ENCODE data around the gene KRT4.

Gene KRT4

DNA sequence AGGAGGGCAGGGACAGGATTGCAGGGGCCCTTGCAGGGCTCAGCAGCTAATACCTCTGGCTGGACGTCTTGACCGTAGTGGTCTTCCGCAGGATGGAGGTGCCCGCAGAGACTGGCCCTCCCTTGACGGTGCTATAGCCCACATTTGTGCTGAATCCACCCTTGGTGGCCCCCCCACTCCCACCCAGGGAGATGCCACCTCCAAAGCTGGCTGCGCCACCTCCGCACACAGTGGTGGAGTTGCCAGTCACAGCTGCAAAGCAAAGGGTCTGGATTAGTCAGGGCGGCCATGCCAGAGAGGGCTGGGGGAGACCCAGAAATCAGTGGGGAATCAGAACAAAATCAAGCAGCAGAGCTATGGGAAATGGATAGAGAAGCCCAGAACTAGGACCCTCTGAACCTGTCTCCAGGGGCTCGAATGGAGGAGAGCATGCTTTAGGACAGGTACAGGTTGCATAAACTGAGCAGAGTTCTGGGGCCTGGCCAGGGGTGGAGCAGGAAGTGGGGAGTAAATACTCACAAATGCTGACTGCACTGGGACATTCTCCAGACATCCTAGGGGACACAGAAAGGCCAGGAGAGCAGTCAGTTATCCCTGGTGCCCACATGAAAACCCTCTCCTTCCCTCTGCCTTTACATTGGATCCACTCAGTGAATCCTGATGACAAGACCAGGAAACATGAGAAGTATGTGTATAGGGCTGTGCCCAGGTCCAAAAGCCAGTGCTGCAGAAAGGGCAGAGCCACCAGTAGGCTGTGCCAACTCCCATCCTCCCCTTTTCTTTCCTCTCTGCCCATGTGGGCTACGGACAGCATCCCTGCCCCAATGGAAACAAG lies 8.1 kb upstream of the KRT4 start:
- peak; percentile 13 for DNase-seq (ENCODE audit: low read depth, low spot score)

DNA sequence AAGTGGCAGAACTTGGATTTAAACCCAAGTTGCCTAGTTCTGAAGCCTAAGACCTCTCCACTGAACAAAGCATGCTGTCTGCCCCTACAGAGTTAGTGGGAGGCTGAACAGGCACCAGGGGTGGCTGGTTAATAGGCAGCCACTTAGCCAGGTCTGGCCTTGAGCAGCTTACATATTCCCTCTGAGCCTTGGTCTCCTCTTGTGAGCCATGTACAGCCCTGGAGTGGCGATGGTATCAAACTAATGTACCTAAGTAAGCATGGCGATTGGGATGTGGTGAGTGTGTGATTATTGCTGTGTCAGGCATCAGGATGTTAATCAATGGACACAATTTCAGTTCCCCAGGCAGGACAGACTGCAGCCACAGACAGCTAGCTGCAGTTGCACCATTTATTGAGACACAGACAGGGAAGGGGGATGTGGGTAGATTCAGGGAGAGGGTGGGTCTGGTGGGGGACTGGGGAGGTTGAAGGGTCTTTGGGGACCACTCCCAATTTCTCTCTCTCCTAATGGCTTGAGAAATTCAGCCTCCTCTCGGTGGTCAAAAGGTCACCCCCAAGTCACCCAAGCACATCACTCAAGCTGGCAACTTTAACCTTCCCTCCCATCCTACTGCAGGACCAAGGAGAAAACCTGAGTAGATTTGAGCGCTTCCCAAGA lies 7.3 kb upstream of the KRT4 start:
- DNase-seq (ENCODE audit: low read depth, low spot score) = no peak

DNA sequence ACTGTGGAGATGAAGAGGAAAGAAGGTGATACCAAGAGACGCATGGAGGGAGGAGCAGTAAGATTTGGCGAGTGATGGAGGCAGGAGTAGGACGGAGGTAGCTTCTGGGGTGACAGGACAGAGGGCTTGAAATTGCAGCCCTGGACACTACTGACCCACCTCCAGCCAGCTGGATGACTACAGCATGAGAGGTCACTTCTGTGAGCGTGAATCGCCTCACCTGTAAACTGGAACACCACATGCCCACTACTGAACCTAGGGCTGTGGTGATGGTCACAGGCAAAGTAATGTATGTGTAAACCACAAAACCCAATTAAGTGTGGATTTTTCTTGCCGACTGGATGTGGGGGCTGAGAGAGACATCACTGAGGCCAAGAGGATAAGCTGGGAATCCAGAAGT lies 6.6 kb upstream of the KRT4 start:
- DNase-seq (ENCODE audit: low read depth, low spot score) = no peak

DNA sequence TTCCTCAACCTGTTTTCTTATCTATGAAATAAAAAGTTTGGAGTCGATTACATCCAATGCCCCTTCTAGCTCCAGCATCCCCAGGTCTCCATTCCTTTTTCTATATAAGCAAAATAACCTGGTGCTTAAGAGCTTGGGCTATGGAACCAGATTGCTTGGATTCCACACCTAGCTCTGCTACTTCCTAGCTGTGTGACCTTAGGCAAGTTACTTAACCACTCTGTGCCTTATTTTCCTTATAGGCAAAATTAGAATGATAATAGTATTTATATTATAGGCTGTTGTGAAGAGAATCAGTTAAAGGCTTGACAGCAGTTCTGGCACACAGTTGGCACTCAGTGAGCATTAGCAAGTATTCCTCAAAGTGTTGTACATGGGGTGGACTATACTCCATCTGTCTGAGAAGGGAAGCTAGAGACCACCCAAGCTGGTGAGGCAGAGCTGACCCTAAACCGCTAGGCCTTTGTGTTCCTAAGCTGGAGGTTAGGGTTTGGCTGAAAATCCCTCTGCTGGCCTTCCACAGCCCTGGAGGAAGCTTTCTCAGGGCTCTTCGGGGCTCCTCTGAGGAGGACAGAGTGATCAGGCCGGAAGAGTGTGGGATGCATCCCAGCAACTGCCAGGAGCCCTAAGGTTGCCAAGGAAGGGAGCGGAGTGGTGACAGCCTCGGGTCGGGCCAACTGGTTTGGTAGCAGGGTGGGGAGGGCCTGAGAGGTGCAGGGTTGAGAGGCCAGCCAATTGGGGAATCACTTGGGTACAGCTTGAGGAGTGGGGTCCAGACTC lies 6.0 kb upstream of the KRT4 start:
- no peak for DNase-seq (ENCODE audit: low read depth, low spot score)

DNA sequence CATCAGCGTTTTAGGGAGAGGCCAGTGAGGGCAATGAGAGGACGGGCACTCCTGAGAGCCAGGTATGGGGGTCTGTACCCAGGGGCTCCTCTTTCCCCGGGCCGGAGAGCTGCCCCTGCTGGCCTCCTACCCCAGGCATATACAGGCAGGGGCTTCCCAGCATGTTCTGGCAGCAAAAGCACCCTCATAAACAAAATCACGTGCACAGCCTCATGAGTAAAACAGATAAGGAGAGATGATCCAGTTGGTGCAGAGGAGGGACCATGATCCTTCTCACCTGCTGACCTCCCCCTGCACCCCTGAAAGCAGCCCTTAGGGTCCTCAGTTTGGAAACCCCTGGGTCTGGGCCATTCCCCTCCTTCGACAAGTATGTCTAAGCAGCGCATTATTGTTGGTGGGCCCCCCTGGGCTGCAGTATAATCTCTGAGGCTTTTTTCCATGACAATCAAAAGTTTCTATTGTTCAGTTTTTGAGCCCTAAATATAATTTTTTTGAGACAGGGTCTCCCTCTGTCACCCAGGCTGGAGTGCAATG lies 5.0 kb upstream of the KRT4 start:
- no peak for DNase-seq (ENCODE audit: low read depth, low spot score)

DNA sequence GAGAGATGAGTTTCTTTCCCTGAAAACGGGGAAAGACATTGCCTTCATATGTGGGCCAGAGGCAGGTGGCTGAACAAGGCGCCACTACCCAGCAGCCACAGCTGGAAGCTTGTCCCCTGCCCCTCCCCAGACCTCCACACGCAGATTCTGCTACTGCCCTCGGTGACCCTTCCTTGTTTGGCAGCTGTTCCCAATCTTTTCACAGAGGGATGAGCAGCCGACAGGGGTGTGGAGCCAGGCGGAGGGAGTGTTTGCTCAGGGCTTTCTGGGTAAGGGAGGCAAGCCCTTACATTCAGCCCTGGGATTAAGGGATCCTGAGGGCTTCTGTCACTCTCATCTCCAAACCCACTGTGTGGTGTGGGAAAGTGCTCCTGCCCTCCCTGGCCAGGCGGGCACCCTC lies 4.5 kb upstream of the KRT4 start:
- no peak for DNase-seq (ENCODE audit: low read depth, low spot score)

DNA sequence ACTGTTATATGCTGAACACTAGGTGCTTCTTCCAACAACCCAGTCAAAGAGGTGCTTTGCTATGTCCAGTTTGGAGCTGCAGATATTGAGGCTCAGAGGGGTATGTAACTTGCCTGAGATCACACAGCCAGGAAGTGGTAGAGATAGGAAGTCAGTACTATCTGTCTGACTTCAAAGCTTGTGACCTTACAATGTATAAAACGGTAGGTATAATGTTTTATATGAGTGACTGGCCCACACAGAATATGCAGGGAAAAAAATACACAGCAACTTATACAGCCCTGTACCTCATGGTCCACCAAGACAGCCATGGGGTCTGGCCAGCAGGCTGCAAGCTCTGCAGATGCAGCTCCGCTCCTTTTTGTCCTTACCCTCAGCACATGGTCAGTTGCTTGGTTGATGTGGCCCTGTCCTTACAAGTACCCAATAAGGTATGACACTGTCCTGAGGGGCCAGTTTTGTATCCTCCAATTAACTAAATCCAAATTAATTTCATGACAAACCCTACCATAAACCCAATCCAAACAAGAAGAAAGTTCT lies 3.9 kb upstream of the KRT4 start:
- DNase-seq (ENCODE audit: low read depth, low spot score) = no peak

DNA sequence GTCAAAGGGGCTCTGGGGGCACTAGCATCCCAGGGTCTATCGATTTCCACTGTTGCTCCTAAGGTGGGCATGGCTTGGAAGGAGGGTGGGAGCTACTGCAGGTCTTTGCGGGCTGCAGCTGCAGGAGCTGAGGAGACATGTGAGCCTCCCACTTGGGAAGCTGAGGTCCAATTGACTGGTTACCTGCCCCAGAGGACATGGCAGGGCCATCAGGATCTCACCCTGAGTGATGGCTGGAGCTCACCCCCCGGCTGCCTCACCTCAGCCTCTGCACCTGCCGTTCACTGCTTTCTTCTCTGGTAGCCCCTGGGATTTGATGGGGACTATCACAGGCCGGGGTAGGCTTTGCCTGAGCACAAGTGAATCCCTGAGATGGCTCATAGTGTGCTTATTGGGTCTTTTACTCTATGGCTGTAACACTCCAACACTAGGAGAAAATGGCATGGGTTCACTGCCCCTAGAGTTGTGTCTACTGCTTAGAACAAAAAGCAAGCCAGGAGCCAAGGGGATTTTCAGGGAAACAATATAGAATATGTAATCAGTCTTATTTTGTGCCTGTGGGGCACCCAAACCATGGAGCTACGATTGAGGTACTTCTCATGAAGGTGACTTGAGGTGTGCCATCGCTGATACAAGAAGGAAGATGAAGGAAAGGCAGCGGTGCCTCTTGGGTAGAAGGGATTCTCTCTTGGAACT lies 3.2 kb upstream of the KRT4 start:
- DNase-seq (ENCODE audit: low read depth, low spot score) = no peak

DNA sequence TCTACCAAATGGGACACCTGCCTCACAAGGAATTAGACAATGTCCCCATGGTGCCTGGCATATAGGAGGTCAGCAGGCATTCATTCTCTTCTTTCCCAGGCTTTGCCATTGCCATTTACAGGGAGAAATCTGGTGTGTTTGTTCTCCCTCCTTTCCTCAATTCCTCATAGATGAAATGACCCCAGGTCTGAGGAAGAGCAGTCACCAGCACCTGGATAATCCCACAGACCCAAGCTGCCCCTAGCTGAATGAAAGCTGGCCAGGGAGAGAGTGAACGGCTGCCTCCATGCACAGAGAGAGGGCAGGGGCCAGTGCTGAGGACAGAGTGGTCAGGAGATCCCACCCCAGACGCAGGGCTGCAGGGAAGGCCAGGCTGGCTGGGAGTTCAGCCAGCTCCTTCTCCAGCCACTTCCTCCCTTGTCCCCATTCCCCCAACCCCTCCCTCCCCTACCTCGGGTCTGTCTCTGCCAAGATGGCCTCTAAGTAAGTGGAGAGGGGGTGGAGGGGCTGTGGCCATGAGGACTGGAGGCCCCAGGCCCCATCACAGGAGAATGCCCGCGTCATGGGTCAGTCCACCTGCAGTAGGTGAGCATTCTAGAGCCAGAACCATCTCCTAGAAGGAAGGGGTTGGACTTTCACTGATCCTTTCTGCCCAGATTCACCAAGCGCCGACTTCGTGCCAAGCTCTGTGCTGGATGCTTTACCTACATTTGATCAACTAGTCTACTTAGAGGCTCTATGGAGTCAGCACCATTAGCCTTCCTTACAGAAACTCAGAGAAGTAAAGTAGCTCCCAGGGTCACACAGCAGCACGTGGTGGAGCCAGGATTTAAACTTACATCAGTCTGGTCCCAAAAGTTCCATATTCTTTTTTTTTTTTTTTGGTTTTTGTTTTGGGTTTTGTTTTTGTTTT lies 2.0 kb upstream of the KRT4 start:
- no peak for DNase-seq (ENCODE audit: low read depth, low spot score)

DNA sequence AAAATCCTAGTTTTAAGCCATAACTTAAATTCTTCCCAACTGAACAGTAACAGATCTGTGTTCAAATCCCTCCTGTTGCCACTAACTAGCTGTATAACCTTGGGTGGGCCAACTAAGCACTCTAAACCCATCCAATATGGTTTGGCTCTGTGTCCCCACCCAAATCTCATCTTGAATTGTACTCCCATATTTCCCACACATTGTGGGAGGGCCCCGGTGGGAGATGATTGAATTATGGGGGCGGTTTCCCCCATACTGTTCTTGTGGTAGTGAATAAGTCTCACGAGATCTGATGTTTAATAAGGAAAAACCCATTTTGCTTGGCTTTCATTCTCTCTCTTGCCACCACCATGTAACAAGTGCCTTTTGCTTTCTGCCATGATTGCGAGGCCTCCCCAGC lies 1.2 kb upstream of the KRT4 start:
- no peak for DNase-seq (ENCODE audit: low read depth, low spot score)

DNA sequence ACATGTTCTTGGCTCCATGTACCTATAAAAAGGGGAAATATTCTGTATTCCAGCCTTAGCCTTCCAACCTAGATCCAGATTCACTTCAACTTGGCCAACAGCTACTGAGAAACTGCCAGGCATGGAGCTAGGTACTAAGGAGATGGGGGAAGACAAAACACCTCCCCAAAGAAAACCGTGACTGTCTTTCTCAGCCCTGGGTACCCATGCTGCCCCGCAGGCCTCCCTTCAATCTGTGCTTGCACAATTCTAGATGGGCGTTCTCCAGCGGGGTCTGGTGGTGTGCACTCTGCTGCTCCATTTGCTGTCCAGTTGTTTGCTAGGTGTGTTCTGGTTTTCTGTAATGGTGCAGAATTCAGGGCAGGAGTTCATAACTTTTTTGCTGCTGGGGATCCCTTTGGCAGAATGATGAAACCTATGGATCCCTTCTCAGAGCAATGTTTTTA lies 817 bp upstream of the KRT4 start:
- DNase-seq (ENCODE audit: low read depth, low spot score) = no peak

DNA sequence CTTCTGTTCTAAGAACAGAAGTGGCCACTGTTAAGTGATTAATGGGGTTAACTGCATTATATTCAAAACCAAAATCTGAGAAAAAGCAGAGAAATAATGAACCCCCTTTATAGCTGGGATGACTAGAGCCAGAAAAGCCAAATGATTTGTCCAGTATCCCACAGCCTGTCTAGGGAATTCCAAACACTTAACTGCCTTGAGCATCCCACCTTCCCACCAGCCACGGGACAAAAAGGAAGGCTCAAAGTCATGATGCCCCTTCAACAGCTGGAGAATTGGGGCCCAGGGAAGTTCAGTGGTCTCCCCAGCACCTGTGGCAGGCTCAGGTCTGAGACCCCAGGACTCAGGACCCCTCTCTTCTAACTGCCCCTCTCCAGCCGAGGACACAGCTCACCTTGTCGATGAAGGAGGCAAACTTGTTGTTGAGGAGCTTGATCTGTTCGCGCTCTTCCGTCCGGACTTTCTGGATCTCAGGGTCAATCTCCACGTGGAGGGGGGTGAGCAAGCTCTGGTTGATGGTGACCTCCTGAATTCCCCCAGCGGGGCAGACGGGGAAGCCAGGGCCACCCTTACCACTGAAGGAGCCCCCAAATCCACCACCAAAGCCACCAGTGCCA lies 605 bp downstream of the KRT4 start:
- no peak for DNase-seq (ENCODE audit: low read depth, low spot score)

DNA sequence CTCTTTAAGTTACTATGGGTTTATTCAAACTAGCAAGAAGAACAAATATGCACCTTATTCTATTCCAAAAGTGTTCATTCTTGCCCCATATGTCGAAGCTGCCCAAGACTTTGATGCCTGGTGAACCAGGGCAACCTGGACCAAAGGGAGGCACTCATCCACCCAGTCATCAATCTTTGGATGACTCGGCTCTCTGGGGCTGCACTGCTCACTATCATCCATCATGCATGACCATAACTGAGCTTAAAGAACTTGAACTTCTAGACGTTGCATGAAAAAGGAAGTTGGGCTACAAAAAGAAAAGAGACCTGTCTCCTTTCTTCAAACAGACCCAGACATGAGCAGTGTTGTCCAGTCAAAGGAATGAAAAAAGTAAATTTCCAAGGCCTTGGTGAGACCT lies 1.2 kb downstream of the KRT4 start:
- no peak for DNase-seq (ENCODE audit: low read depth, low spot score)

DNA sequence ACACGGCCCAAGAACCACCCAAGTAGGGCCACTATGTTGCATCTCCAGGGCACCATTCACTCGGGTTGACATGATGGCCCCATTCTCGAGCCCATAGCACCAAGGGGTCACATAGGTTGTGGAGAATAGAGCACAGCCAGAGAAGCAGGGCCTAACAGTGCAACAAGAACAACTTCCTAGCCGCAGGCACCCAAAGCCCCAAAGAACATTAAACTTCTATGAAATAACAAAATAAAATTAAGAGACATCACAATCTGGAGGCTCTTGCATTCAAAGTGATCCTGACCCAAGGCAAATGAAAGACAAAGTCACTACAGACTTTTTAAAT lies 1.9 kb downstream of the KRT4 start:
- DNase-seq (ENCODE audit: low read depth, low spot score) = no peak

DNA sequence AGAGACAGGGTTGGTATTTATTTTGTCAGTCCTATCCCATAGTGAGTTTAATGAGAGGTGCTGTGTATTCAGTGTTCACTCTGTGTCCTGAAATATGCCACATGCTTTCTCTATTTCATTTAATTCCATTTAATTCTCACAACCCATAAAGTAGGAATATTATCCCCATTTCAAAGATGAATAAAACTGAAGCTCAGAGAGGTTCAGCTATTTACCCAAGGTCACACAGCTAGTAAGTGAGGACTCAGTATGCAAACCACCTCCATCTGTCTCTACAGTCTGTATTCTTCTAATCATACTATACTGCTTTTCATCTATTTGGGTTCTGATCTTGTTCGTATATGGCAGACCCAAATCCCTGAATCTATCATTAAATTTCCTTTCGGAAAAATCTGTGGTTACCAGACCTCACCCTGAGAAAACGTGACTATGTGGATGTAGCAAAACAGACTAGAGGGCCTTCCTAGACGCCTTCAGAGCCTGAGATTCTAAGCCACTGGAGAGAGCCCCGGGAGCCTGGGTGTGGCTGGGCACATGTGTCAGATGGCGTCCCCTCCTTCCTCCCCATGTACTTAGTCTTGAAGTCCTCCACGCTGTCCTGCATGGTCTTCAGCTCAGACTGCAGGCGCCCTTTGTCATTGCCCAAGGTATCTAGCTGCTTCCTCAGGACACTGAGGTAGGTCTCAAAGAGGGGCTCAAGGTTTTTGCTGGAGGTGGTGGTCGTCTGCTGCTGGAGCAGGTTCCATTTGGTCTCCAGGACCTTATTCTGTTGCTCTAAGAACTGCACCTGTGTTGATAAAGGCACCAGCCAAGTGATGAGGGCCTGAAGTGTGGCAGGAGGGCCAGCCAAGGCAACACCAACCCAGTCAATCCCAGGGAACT lies 2.5 kb downstream of the KRT4 start:
- DNase-seq (ENCODE audit: low read depth, low spot score) = no peak

DNA sequence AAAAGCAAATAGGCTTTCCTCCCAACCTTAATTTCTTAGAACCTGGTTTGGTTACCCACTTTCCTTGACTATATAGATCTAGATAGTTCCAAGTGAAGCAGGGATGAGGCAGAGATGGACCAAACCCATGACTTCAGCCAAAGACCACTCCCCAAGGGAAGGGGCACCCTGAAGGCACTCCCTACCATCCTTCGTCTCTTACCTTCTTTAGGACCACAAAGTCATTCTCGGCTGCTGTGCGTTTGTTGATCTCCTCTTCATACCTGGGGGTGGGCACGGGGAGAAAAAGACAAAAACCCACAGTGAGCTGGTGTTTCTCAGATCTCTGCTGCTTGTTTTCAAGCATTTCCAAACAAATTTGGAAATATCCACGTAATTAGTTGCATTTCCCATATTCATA lies 3.4 kb downstream of the KRT4 start:
- no peak for DNase-seq (ENCODE audit: low read depth, low spot score)

DNA sequence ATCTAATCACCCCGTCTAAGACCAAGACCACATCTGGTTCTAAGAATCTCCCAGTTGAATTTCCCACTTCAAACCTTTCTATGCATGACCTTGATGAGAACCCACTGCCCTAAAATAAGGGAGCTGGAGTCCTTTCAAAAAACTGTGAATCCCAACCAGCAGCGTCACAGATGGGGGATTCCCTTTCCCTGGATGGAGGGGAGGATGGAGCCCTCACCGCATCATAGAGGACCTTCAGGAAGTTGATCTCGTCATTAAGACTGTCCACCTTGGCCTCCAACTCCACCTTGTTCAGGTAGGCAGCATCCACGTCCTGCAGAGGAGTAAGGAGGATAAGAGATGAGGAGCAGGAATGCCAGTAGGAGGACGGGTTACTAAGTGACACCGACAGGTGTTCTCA lies 4.8 kb downstream of the KRT4 start:
- no peak for DNase-seq (ENCODE audit: low read depth, low spot score)

DNA sequence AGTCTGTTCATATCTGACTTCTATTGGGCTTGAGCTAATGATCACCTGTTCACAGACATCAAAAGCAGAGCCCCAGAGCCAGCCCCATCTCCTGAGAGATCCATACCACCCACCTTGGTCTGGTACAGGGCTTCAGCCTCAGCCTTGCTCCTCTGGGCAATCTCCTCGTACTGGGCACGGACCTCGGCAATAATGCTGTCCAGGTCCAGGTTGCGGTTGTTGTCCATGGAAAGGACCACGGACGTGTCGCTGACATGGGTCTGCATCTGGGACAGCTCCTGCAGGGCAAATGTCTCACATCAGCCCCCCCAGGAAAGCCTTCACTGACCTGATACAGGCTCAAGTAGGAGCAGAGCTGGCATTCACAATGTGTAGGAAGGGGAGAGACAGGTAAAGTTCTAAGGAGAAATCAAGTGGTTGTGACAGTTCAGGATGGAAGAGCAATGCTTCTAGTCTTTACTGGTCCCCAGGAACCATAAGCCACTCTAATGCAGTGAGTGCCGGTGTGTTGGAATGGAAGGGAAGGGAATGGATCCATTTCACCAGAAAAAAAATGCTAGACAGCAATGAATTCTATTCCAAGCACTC lies 5.2 kb downstream of the KRT4 start:
- DNase-seq (ENCODE audit: low read depth, low spot score) = no peak

Data from astrocyte of the hippocampus (primary cell).